GM19035 (cell line): ENCODE measurements around the gene DPP9.
A peak's percentile ranks its signal among the peaks of the same experiment; 100 is the strongest.
"Not testable (repeated sequence)": the region's sequence is repeated elsewhere in the genome, so short reads cannot be mapped to it uniquely, and the experiment has no call there.

ENCODE experiments used
- ATAC-seq: cut with Tn5 transposase; IDR thresholded peaks from one replicate; pipeline ENCODE4 v1.9.1; 2021; ENCODE audit not compliant: unreplicated experiment

Gene DPP9

DNA sequence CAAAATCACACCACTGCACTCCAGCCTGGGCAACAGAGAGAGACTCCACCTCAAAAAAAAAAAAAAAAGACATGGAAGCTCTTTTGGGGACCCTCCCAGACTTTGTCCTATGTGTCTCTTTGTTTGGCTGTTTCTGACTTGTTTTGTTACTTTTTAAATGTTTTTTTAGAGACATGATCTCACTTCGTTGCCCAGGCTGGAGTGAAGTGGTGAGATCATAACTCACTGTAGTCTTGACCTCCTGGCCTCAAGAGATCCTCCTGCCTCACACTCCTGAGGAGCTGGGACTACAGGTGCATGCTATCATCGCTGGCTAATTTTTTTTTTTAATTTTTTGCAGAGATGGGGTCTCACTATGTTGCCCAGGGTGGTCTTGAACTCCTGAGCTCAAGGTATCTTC is 16.4 kb upstream of the DPP9 start:
- ATAC-seq = no peak

DNA sequence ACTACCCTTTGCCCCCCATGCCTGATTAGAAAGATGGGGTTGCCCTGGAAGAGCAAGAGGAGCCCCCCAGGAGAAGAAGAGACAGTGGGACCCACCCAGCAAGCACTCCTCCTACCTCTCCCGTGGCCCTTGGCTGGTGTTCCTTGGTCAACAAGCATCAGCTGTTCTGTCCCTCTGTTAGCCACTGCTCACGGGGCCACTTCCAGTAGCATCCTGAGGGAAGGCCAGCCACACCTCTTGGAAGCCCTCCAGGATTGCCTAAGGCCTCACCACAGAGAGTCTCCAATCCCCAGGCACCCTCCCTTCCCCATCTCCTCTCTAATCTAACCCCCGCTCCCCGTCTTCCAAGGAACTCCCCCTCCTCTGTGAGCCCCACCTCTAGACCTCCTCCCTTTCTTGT is 15.1 kb upstream of the DPP9 start:
- no peak for ATAC-seq

DNA sequence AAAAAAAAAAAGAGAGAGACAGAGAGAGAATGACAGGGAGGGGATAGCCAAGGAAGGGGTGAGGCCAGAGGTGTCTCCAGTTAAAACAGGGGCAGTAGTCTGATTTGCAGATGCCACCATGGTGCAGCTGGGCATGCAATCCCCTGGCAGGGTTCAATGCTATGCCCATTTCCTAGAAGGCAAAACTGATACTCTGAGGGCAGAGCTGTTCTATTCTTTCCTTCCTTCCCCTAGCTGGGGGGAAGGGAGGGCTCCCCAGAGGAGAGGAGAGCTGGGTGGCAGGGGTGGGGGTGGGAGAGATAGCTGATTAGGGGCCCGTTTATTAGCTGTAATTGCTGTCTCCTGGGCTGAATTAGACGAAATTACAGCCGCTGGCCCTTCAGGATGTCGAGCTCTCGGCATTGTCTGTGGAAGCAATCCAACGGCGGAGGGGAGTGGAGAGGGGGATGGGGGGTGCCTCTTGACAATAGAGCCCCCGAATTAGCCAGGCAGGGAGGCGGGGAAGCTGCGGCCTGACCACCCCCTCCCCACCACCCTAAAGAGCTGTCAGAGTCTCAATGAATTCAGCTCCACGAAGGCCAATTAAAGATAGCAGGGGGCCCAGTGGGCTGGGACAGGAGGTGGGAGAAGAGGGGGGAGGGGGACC is 14.4 kb upstream of the DPP9 start:
- ATAC-seq = no peak

DNA sequence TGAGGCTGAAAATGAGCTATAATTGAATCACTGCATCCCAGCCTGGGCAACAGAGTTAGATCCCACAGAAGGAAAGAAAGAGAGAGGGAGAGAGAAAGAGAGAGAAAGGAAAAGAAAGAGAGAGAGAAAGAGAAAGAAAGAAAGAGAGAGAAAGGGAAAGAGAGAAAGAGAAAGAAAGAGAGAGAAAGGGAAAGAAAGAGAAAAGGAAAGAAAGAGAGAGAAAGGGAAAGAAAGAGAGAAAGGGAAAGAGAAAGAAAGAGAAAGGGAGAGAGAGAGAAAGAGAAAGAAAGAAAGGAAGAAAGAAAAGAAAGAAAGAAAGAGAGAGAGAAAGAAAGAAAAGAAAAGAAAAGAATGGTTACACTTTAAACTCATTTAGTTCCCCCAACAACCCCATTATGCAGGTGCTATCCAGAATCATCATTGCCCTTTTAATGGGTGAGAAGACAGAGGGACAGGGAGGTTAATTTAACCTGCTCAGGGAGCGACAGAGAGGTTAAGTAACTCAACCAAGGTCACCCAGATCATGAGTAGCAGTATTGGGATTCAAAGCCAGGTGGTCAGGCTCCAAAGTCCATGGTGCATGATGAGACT is 10.2 kb upstream of the DPP9 start:
- no peak for ATAC-seq

DNA sequence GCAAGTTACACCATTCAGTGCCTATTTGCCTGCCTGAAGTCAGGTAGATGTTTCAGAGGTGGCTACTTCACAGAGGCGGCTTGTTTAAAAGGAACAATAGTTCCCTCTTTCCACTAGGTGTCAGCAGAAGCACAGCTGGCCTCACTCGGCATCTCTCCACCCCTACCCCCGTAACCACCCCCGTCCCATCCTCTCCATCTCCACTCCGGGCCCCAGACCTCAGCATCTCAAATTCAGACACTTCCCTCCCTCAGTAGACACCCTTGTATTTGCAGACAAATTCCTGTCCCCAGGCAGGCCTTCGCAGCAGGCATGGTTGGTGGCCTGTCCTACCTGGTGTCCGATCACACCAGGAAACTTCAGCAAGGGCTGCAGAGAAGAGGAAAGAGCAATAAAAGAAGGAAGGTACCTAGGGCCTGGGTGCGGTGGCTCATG is 9.1 kb upstream of the DPP9 start:
- no peak for ATAC-seq

DNA sequence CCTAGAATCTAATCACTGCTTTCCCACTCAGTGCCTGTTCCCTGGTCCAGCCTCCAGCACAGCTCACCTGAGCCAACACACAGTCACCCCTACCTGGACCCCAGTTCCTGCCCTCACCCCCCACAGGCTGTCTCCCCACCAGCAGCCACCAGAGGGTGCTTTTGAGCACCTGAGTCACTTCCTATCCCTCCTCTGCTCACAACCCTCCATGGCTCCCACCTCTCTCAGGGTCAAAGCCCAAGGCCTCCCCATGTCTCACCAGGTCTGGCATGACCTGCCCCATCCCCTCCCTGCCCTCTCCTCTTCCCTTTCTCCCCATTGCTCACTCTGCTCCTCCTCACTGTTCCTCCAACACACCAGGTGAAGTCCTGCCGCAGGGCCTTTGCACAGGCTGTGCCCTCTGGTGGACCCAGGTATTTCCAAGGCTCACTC is 7.1 kb upstream of the DPP9 start:
- ATAC-seq = no peak

DNA sequence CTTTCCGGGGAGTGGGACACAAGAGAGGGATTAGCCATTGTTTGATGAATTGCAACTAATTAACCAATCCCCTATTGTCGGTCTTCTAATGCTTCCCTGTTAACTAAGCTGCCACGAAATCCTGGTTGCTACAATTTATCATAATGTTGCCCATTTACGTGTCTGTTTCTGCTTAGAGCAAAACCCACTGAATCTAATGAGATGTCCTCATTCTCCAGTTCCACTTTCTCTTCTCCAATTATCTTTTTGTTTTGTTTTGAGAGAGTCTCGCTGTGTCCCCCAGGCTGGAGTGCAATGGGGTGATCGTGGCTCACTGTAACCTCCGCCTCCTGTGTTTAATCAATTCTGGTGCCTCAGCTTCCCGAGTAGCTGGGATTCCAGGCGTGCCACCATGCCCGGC is 5.2 kb upstream of the DPP9 start:
- no peak for ATAC-seq

DNA sequence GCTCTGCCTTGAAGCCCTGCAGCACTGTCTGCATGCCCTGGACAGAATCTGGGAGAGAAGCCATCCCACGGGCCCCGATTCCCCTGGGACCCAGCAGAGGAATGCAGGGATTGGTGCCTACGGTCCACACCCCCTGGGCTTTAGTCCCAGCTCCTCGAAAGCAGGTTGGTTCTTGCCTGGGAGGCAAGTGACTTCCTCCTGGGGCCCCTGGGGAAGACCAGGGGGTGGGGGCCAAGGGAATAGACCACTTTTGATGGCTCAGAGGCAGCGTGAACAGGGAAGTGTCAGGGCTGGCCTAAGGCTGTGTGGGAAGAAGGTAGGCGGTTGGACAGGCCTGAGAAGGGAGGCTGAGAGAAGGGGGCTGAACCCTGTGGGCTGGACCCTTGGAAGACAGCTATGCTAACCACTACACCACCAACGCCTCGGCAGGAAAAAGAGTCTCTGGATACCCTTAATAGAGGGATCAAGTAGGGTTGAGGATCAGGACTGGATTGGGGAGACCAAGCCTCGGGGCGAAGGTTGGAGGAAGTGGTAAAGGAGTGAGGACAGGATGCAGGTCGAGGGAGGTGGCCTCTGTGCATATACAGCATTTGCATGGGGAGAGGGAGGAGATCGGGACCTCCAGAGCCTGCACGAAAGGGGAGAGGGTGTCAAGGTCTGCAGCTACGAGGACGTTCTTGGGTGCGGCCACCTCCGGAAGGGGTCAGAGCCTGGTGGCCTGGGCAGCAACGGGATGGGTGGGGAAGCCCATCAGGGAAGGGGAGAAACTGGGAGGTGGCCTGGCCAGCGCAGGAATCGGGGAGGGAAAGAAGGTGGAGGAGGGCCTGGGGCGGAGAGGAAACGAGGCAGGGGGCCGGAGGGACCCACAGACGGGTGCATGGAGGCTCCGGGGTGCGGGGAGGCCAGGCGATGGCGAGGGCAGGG is 709 bp downstream of the DPP9 start:
- ATAC-seq = peak; percentile 12

DNA sequence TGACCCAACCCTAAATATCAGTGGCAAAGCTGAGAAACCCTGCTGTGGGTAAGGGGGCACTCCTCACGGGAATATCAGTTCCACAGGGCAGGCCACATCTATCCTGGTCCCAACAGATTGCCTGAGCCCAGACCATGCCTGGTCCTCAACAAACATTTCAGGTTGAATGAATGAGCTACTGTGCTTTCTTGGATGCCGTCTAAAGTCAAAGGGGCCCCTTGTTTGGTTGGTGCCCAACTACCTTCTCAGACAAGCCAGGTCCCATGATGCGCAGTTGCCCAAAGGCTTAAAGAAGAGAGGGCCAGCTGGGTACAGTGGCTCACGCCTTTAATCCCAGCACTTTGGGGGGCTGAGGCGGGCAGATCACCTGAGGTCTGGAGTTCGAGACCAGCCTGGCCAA is 2.4 kb downstream of the DPP9 start:
- no peak for ATAC-seq

DNA sequence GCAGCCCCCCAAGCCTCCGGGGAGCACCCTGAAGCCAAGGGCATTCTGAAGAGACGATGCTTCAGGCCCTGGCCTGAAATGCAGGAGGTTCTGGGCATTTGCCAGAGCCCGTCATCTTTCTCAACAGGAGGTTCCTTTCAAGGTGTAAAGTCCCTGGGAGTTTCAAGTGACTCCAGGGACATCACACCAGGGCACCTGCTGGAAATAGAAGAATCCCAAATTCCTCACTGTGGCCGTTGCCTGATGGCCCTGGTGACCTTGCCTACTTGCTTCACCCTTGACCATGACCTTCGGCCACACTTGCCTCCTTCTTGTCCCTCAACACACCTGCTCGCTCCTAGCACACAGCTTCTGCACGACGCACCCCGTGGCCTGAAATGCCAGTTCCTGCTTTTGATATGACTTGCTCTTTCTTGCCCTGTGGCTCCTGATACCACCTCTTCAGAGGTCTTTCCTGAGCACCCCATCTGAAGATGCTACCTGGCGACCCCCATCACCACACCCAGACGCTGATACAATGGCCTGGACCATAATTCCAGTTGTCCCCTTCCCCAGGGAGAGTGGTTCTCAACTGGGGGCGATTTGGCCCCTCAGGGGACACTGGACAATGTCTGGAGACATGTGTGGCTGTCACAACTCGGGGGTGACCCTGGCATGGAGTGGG is 3.5 kb downstream of the DPP9 start:
- ATAC-seq = no peak

DNA sequence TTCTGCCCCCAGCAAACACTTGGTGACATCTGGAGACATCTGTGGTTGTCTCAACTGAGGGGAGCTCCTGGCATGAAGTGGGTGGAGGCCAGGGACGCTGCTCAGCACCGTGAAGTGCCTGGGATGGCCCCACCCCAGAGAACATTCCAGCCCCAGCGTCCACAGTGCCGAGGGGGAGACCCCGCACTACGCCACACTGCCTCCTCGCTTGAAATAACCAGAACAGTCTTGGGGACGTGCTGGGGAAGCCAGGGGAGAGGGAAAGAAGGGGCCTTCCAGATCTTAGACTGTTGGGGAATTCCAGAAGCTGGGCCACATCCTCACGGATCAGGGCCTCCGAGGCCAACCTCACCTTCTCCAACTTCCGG is 4.2 kb downstream of the DPP9 start:
- no peak for ATAC-seq

DNA sequence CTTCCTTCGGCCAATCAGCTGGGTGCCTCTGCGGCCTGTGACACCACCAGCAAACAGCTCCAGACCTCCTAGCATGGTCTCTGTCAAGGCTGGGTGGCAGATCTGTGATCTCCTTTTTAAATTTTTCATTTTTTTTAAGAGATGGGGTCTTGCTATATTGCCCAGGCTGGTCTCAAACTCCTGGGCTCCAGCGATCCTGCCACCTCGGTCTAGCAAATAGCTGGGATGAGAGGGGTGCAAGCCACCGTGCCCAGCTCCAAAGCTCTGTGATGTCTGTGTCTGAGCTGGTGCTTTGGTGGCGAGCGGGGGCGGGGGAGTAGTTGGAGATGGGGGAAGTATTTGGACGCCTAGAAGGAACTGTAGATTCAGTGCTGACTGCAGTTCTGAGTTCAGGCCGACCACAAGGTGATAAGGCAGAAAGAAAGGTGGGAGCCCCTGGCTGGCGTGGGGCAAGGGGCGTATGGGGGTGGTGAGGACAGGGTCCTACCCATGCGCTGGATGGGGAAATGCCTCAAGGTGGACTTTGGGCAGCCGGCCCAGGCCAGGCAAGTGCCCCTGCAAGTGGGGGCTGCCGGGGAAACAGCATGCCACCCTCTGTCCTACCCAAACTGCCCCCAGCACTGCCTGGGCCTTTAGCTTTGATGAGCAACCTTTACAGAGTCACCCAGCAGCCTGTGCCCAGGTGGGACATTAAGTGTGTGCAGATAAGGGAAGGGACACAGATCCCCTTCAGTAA is 5.5 kb downstream of the DPP9 start:
- ATAC-seq = no peak

DNA sequence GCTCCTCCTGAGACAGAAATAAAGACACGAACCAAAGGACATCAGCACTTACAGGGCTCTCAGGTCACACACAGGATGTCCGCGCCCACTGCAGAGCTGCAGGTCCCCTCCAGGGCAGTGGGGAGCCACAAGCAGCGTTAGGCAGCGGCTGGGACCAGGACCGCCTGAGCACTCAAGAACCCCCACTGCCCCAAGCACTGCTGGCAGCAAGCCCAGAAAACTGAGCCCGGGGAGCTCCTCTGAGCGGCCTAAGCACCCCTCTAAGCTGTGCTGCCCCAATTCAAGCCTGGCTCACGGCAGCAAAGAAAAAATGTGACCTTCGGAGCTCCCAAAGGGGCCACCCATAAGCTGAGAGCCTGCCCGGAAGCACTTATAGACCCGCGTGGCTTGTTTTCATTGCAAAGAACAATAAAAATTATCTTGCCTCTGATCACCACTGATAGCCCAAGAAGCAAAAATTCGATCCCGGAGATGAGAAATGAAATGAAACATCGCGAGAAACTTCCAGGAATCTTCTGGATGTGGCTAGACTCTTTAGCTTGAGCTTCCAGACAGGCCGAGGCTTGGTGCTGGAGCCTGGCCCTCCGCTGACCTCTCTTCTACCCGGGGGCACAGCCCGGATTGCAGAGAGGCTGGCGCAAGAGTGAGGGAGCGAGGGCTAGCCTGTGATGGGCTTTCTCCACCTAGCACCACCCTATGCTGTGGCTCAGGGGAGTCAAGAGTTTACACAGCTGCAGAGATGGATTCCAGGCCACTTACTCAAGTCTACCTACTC is 6.3 kb downstream of the DPP9 start:
- no peak for ATAC-seq

DNA sequence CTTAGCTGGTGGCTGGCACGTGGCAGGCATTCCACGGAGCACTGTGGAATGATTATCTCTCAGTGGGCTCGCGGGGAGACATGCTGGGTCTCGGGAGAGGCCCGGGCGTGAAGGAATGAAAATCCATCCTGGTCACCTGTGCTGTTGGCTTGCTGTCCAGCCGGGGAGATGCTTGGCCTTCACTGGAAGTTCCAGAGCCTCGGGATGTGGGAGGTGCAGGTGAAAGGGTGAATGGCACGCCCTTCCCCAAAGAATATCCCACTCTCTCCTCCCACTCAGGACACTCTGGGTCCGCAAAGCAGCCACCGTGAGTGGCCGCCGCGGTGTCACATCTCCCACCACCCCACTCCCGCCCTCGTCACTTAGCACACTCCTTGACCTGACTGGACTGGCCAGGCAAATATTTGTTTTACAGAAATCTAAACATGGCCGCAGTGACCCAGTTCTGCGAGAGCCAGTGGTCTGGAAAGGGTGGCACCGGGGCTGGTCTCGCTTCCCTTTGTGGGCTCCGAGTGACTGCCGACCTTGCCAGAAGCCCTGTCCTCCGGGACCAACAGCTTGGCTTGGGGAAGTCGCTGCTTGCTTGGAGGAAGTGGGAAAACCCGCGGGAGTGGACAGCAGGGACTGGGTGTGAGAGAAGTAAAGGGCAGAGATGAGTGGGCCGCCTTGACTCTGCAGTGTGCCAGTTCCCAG is 8.0 kb downstream of the DPP9 start:
- no peak for ATAC-seq

DNA sequence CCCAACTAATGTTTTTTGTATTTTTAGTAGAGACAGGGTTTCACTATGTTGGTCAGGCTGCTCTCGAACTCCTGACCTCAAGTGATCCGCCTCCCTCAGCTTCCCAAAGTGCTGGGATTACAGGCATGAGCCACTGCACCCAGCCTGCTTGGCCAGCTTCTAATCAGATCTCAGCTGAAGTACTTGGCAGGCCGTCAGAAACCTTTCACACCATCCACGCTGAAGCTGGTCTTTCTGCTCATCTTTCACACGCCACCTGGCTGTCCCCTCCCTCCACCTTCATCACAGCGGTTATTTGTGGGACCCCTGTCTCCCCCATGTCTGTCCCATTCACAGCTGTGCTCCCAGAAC is 8.5 kb downstream of the DPP9 start:
- ATAC-seq = not testable (repeated sequence)

DNA sequence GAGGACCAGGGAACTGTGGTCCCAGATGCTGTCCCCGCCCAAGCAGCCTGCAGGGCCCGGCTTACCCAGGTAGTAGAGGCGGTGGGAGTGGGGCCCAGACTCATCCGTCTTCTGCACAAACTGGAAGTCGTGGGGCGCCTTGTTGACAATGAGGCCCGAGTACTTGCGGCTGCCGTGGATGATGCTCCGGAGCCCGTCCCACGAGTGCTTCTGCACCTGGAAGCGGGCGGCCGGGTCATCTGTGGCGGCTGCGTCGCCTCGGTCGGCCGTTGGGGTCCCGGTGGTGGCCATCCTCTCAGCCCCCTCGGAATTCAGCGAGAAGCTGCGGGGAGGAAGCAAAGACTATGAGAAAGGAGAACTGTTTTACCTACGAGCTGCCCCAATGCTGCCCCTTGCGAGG is 9.6 kb downstream of the DPP9 start:
- ATAC-seq = no peak

DNA sequence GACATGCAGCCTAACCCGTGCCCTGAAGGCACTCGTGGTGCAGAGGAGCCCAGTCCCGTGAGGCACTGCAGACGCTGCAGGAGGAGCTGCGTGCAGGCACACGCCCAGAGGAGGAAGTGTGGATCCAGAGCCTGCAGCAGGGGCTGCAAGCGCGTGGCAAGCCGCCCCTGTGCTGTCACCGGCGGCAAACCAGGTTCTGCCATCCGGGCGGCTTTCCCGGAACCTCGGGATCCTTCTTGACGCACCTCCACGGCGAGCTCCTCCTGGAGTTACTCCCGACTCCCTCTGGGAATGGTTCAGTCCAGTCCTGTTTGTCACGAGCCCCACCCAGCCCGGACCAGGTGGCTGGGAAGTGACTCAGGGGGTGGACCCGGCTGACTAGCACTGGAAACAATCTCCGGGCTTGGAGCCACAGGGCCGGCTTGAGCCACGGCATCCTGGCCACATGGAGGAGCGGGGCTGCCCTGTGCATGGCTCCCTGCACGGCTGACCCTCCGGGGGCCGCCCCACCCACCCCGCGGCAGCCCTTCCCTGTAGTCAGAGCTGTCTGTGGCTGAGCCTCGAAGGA is 10.2 kb downstream of the DPP9 start:
- no peak for ATAC-seq

DNA sequence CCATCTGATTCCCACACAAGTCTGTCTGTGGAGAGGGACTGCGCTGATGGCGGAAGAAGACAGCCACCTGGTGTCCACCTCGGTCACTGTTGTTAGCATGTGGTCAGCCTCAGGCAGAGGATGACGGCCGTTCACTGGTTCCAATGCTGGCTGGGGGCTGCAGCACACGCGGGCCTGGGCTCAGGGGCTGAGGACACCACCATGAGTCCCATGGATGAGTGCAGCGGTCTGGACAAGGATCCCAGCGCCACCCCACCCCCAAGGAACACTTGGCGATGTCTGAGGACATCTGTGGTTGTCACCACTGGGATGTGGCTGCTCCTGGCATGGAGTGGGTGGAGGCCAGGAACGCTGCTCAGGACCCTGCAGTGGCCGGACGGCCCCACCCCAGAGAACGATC is 10.9 kb downstream of the DPP9 start:
- ATAC-seq = no peak

DNA sequence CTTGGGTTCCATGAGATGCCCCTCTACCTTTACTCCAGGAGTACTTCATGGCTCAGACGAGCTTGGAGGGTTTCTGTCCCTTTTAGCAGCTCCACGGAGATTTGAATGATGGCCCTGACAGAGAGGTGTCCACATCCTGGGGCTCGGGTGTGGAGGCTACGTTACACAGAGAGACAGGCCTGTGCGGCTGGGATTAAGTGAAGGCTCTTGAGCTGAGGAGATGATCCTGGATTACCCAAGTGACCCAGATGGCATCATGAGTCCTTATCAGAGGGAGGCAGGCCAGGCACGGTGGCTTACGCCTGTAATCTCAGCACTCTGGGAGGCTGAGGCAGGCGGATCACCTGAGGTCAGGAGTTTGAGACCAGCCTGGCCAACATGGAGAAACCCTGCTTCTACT is 12.4 kb downstream of the DPP9 start:
- no peak for ATAC-seq

DNA sequence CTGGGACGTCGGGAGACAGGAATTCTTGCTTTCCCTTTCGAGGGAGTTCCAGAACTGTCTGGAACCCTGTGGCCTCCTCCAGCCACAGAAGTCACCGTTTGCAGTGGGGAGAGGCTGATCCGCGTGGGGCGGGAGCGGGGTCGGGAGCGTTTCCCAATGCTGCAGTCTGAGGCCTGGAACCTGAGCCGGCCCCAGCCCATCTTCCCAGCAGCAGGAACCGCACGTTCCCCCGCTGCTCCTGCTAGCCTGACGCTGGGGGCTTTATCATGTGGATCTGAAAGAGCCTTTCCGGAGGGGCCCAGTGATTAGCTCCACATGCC is 13.4 kb downstream of the DPP9 start:
- no peak for ATAC-seq
